GM12878 (cell line): Measurements from ENCODE around the gene FCER1G. TPM values are rescaled to one million over a fixed set of nuclear protein-coding genes. Genes with fewer than 3 reads are reported as not detected.

Experiments
- ATAC-seq: fragments of 200-7000 bp; cut with Tn5 transposase; 3 replicates; pipeline ENCODE4 v1.9.1; 2020; ENCODE audit warnings: mild to moderate bottlenecking, moderate library complexity
- BruUV-seq: library from RNA; stranded (reverse); fragments of 400-500 nt; replicated peaks from 2 replicates; lab custom pipeline; 2021; lab: Mats Ljungman, UMichigan
- CTCF ChIA-PET: fragments of 300-600 bp; sonication (Branson Sonifier 250); formaldehyde crosslinking; extraction: SDS; loops from one replicate; lab custom pipeline; 2021; ENCODE audit warnings: inconsistent platforms; lab: Yijun Ruan, JAX
- POLR2A ChIA-PET: fragments of 350-600 bp; formaldehyde crosslinking; extraction: SDS; loops from one replicate; lab custom pipeline; 2021; ENCODE audit warnings: inconsistent platforms; lab: Charles Lee
- RAD21 ChIA-PET: fragments of 300-600 bp; sonication (Branson Sonifier 250); formaldehyde crosslinking; loops from one replicate; lab custom pipeline; 2023; ENCODE audit warnings: antibody characterized with exemption; ENCODE audit not compliant: unreplicated experiment; lab: Charles Lee
- SMC1A ChIA-PET: fragments of 300-600 bp; sonication (Branson Sonifier 250); formaldehyde crosslinking; loops from one replicate; lab custom pipeline; 2023; ENCODE audit not compliant: unreplicated experiment, uncharacterized antibody; lab: Charles Lee
- DNase-seq: peaks from one replicate; pipeline ENCODE4 v3.0.0-alpha.2; 2011; ENCODE audit warnings: low read depth, low spot score
- FAIRE-seq: peaks from 3 replicates; lab custom pipeline; 2011; peaks lifted over from hg19 to GRCh38; lab: Jason Lieb, UNC
- H2AFZ ChIP-seq: 2 replicates; pipeline ENCODE4 v1.6.0; 2011; ENCODE audit warnings: low read depth, low read length, control low read depth; ENCODE audit not compliant: control insufficient read depth
- H3K27ac ChIP-seq: 2 replicates; pipeline ENCODE4 v1.5.1; 2011; ENCODE audit warnings: control low read depth; ENCODE audit not compliant: control insufficient read depth, insufficient read depth
- H3K27me3 ChIP-seq, 2 experiments: replicated peaks in 1 of 2; 2 replicates each; pipeline versions ENCODE4 v1.6.0 to v1.6.1; 2011; ENCODE audit warnings: low read length in 1 of 2; ENCODE audit not compliant: control insufficient read depth in 2 of 2, insufficient read depth in 2 of 2
- H3K36me3 ChIP-seq, 2 experiments: 2 replicates each; pipeline ENCODE4 v1.5.1; 2011; ENCODE audit warnings: low read length in 1 of 2; ENCODE audit not compliant: control insufficient read depth in 2 of 2, insufficient read depth in 2 of 2
- H3K4me1 ChIP-seq: 2 replicates; pipeline ENCODE4 v1.6.1; 2011; ENCODE audit warnings: mild to moderate bottlenecking, low read length, moderate library complexity, mixed read lengths; ENCODE audit not compliant: control insufficient read depth, insufficient read depth
- H3K4me2 ChIP-seq: 2 replicates; pipeline ENCODE4 v1.6.0; 2011; ENCODE audit warnings: control low read depth; ENCODE audit not compliant: control insufficient read depth, insufficient read depth
- H3K4me3 ChIP-seq: fragments of 200-600 bp; sonication (generic); 2 replicates; pipeline ENCODE4 v1.5.1; 2016
- H3K79me2 ChIP-seq: 2 replicates; pipeline ENCODE4 v1.6.0; 2011; ENCODE audit warnings: low read length; ENCODE audit not compliant: control insufficient read depth, insufficient read depth
- H3K9ac ChIP-seq: 2 replicates; pipeline ENCODE4 v1.8.0; 2011; ENCODE audit warnings: low read length, control low read depth, mixed read lengths; ENCODE audit not compliant: control insufficient read depth, insufficient read depth
- H3K9me3 ChIP-seq: replicated peaks from 3 replicates; pipeline ENCODE4 v1.5.1; 2011; ENCODE audit warnings: mild to moderate bottlenecking, low read length; ENCODE audit not compliant: control insufficient read depth, insufficient read depth
- H4K20me1 ChIP-seq: 2 replicates; pipeline ENCODE4 v1.6.0; 2011; ENCODE audit not compliant: control insufficient read depth, insufficient read depth
- BCL11A ChIP-seq: IDR thresholded peaks from 2 replicates; pipeline ENCODE4 v1.6.1; 2011; ENCODE audit warnings: low read depth, low read length
- FOXK2 ChIP-seq: fragments of 450-650 bp; IDR thresholded peaks from 2 replicates; pipeline ENCODE4 v1.6.1; 2017; ENCODE audit warnings: mild to moderate bottlenecking, moderate library complexity
- NBN ChIP-seq: fragments of 450-650 bp; IDR thresholded peaks from 2 replicates; pipeline ENCODE4 v1.6.1; 2016
- WGBS: methylation state at CpG from one replicate; pipeline ENCODE4 v1.1.6; 2016; ENCODE audit warnings: low lambda C conversion rate; ENCODE audit not compliant: insufficient replicate concordance, insufficient coverage; ENCODE audit errors: missing lambda C conversion rate; 5-methylcytosine and 5-hydroxymethylcytosine counted together
- in situ Hi-C: fragments of 300-500 bp; cut with MboI; formaldehyde crosslinking; loops from 9 replicates; pipeline ENCODE4 v1.14.3; 2018; ENCODE audit warnings: mixed read lengths
- intact Hi-C: fragments of 100-400 bp; cut with micrococcal nuclease; formaldehyde crosslinking; loops from one replicate; pipeline ENCODE4 v1.14.2; 2022; ENCODE audit not compliant: unreplicated experiment
- polyA plus RNA-seq, 11 experiments: library from polyadenylated mRNA; depleted of rRNA in 4 of 11; unstranded in 6 of 11; stranded (reverse) in 5 of 11; fragments of >200 nt; fragmentation: Nextera tagmentation in 4 of 11; fragmentation: Illumina TruSeq in 1 of 11; extraction: Ambion mirVana in 4 of 11; extraction: Trizol in 1 of 11; gene quantifications; 1 replicate in 1 of 11; 2 replicates in 10 of 11; pipeline versions ENCODE4 v1.2.1 to v1.2.3, GENCODE V29; 2011 to 2016; ENCODE audit warnings: inconsistent platforms in 2 of 11, missing spikeins in 2 of 11, low read depth in 1 of 11
- total RNA-seq, 4 experiments: library from RNA; depleted of rRNA in 3 of 4; stranded (reverse); fragments of >200 nt in 3 of 4; fragmentation: Illumina TruSeq in 1 of 4; extraction: Trizol in 1 of 4; gene quantifications; 2 replicates each; pipeline versions ENCODE4 v1.2.1 to v1.2.3, GENCODE V29; 2013 to 2021

FCER1G gene
- total and polyA plus RNA-seq, 10 of the 15 experiments (the other 5 are each of a cell fraction or from before 2014, with no cell fraction given): 0.40 to 1.9 (median 0.89) TPM

DNA sequence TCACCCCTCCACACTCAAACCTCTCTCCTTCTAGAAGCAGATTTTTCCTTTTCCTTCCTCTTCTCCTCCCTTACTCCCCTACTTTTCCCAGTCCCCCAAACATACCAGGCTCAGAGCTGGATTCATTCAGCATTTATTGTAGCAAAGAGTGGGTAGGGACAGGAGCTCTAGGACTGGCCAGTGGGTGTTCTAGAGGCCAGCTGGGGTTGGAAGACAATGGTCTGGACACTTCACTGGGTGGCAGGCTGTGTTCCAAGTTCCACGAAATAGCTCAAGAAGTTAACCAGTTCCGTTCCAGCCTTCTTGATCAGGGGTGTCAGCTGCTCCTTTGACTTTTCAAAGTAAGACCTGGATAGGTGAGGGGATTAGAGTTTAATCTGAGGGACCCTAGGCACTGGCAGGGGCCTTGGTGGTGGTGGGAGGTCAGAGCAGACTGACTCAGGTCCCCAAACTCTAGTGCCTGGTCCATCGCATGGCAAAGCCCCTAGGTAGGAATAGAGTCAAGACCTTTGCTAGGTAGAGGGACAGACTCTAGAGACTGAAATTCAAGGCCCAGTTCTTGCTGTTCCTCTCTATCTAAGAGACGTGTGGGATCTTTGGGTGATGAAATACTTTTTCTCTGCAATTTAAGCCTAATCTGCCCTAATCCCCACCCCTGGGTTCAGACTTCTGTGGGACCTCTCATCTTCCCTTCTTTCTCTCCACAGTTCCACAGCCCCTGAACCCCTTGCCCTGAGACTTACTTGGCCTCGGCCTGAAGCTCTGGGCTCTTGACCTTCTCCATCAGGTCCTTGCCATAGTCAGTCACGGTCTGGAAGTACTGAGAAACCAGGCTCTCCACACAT, 7.3 kb downstream of the FCER1G start:
- ChIA-PET POLR2A (interaction anchor here (0.6 to 1.0 kb wide), 3 partner anchors 9 to 596 kb away, joined by 3 read pairs; no protein-coding TSS in a partner anchor), SMC1A (interaction anchor here (1.0 to 4.8 kb wide), 6 partner anchors 10 to 160 kb away, joined by 3 to 53 read pairs (median 3); no protein-coding TSS in a partner anchor), RAD21 (interaction anchor here (1.7 kb wide), 1 partner anchor 12 kb away, joined by 6 read pairs; no protein-coding TSS in a partner anchor), CTCF (interaction anchor here (0.6 to 17.1 kb wide), 9 partner anchors 15 to 172 kb away, joined by 3 to 385 read pairs (median 5); partner anchors contain the start of gene NDUFS2)
- Histone ChIP-seq H2AFZ (no peak overlapping the region), H3K4me1 (peaks cover 25% of the 10 kb centered on the region), H4K20me1 (no peaks in the 10 kb centered on the region), H3K79me2 (peaks cover 7% of the 10 kb centered on the region; the same call in 1 of the 2 replicates), H3K4me3 (no peak overlapping the region), H3K9me3 (no peaks in the 10 kb centered on the region), H3K27me3 (no peaks in the 10 kb centered on the region), H3K36me3 (no peaks in the 10 kb centered on the region), H3K27ac (no peak overlapping the region), H3K9ac (no peak overlapping the region), H3K4me2 (no peak overlapping the region)
- no peak for ATAC-seq
- in situ Hi-C loops: no loop called here
- DNase-seq: no peak
- FAIRE-seq: no peak
- BruUV-seq: no TSS peak
- TF ChIP-seq NBN: no peak
- TF ChIP-seq FOXK2: no peak
- TF ChIP-seq BCL11A: no peak
- 57% methylated on average over 6 of the region's 6 CpGs for WGBS
- intact Hi-C loops: no loop called here
